DOHH2 (cell line): ENCODE data around the gene SHB.

Source experiments
- CTCF ChIP-seq: fragments of 200-600 bp; sonication (generic); IDR thresholded peaks from one replicate; pipeline ENCODE4 v1.5.1; 2014; ENCODE audit warnings: antibody characterized with exemption, mild to moderate bottlenecking, low read depth, low read length; ENCODE audit not compliant: poor library complexity, severe bottlenecking
- EZH2phosphoT487 ChIP-seq: fragments of 200-600 bp; sonication (generic); IDR thresholded peaks from 2 replicates; pipeline ENCODE4 v1.6.1; 2017; ENCODE audit warnings: borderline replicate concordance, mild to moderate bottlenecking, antibody characterized with exemption, low read length, moderate library complexity, mixed read lengths

GRCh38 chr9:38051780-38052546, 17.1 kb downstream of the SHB start:
- no peak for TF ChIP-seq CTCF
- no peak for TF ChIP-seq EZH2phosphoT487
